ENCODE results near the gene TMEM151B. TPM values are rescaled to one million over a fixed set of nuclear protein-coding genes. Genes with fewer than 3 reads are reported as not detected.

The TMEM151B gene
- polyA plus RNA-seq, 1 donor from 2014 or later = 66.0 TPM

DNA sequence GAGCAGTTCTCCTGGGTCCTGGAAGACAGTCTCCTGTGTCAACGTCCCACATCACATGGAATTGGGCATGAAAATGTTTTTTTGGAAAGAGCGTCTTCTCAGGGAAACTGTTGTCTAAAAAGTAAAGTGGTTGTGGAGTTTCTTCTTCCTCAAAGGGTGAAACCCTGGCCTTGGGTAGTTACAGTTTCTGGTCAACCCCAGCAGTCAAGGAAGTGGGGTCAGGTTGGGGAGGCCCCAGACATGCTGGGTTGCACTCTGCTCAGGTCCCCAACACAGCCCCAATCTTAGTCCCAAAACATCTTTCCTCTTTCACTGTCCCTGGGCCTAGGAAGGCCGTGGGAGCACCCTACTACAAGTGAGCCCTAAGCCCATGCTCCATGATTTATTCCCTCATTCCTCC, 3.9 kb upstream of the TMEM151B start:
- Histone ChIP-seq H2AFZ (ENCODE audit: low read depth, low read length) (no peak overlapping the region), H3K4me3 (ENCODE audit: low read length) (no peak overlapping the region), H3K9me3 (ENCODE audit: low read length) (no peaks in the 10 kb centered on the region), H3K36me3 (ENCODE audit: insufficient read depth, low read length) (no peaks in the 10 kb centered on the region), H4K20me1 (ENCODE audit: insufficient read depth) (peaks cover 4% of the 10 kb centered on the region), H3K4me2 (ENCODE audit: low read length) (no peak overlapping the region), H3K27ac (ENCODE audit: low read length) (no peak overlapping the region), H3K27me3 (ENCODE audit: insufficient read depth, low read depth, low read length) (no peaks in the 10 kb centered on the region), H3K9me2 (ENCODE audit: insufficient read depth, low read length) (no peaks in the 10 kb centered on the region), H3K79me2 (replicated peaks; ENCODE audit: insufficient read depth, low read length) (peaks cover 16% of the 10 kb centered on the region), H3K9ac (ENCODE audit: low read length) (no peak overlapping the region), H3F3A (ENCODE audit: insufficient read depth, low read length, poor library complexity, severe bottlenecking) (no peaks in the 10 kb centered on the region)
- TF ChIP-seq, protein P1, sequence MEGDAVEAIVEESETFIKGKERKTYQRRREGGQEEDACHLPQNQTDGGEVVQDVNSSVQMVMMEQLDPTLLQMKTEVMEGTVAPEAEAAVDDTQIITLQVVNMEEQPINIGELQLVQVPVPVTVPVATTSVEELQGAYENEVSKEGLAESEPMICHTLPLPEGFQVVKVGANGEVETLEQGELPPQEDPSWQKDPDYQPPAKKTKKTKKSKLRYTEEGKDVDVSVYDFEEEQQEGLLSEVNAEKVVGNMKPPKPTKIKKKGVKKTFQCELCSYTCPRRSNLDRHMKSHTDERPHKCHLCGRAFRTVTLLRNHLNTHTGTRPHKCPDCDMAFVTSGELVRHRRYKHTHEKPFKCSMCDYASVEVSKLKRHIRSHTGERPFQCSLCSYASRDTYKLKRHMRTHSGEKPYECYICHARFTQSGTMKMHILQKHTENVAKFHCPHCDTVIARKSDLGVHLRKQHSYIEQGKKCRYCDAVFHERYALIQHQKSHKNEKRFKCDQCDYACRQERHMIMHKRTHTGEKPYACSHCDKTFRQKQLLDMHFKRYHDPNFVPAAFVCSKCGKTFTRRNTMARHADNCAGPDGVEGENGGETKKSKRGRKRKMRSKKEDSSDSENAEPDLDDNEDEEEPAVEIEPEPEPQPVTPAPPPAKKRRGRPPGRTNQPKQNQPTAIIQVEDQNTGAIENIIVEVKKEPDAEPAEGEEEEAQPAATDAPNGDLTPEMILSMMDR (IDR thresholded peaks at IDR 0.05; ENCODE audit: poor library complexity, severe bottlenecking) = no peak
- no peak for TF ChIP-seq POLR2AphosphoS5 (IDR thresholded peaks at IDR 0.05)
- TF ChIP-seq RAD21 (conservative IDR thresholded peaks at IDR 0.05) = no peak
- TF ChIP-seq, protein P2, sequence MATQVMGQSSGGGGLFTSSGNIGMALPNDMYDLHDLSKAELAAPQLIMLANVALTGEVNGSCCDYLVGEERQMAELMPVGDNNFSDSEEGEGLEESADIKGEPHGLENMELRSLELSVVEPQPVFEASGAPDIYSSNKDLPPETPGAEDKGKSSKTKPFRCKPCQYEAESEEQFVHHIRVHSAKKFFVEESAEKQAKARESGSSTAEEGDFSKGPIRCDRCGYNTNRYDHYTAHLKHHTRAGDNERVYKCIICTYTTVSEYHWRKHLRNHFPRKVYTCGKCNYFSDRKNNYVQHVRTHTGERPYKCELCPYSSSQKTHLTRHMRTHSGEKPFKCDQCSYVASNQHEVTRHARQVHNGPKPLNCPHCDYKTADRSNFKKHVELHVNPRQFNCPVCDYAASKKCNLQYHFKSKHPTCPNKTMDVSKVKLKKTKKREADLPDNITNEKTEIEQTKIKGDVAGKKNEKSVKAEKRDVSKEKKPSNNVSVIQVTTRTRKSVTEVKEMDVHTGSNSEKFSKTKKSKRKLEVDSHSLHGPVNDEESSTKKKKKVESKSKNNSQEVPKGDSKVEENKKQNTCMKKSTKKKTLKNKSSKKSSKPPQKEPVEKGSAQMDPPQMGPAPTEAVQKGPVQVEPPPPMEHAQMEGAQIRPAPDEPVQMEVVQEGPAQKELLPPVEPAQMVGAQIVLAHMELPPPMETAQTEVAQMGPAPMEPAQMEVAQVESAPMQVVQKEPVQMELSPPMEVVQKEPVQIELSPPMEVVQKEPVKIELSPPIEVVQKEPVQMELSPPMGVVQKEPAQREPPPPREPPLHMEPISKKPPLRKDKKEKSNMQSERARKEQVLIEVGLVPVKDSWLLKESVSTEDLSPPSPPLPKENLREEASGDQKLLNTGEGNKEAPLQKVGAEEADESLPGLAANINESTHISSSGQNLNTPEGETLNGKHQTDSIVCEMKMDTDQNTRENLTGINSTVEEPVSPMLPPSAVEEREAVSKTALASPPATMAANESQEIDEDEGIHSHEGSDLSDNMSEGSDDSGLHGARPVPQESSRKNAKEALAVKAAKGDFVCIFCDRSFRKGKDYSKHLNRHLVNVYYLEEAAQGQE (IDR thresholded peaks at IDR 0.05; ENCODE audit: borderline replicate concordance) = no peak
- no peak for TF ChIP-seq SMC3 (conservative IDR thresholded peaks at IDR 0.05; ENCODE audit: poor library complexity)
- no peak for TF ChIP-seq MXI1 (conservative IDR thresholded peaks at IDR 0.05; ENCODE audit: poor library complexity, severe bottlenecking)
- no peak for TF ChIP-seq TAF1 (IDR thresholded peaks at IDR 0.05; ENCODE audit: low read depth)
- no peak for TF ChIP-seq EZH2 (IDR thresholded peaks at IDR 0.05; ENCODE audit: borderline replicate concordance, insufficient read depth, low read length, poor library complexity, severe bottlenecking)
- TF ChIP-seq EP300 (conservative IDR thresholded peaks at IDR 0.05; ENCODE audit: poor library complexity, severe bottlenecking) = no peak

DNA sequence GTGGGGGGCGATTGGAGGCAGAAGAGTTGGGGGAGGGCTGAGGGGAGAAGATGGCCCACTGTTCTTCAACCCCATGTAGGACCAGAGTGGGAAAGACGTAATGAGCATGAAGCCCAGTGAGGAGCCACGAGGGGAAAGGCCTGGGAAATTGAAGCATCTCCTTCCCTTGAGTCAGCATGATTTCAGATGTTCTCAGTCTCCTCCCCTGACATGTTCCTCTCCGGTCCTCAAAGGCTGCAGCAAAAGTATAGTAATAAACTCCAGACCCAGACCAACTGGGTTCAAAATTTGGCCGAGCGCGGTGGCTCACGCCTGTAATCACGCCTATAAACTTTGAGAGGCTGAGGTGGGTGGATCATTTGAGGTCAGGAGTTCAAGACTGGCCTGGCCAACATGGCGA, 3.0 kb upstream of the TMEM151B start:
- Histone ChIP-seq H3F3A (ENCODE audit: insufficient read depth, low read length, poor library complexity, severe bottlenecking) (no peaks in the 10 kb centered on the region), H3K9me2 (ENCODE audit: insufficient read depth, low read length) (no peaks in the 10 kb centered on the region), H3K9ac (ENCODE audit: low read length) (no peak overlapping the region), H4K20me1 (ENCODE audit: insufficient read depth) (peaks cover 4% of the 10 kb centered on the region), H3K4me3 (ENCODE audit: low read length) (no peak overlapping the region), H3K9me3 (ENCODE audit: low read length) (no peaks in the 10 kb centered on the region), H3K36me3 (ENCODE audit: insufficient read depth, low read length) (no peaks in the 10 kb centered on the region), H3K27ac (ENCODE audit: low read length) (no peak overlapping the region), H3K27me3 (ENCODE audit: insufficient read depth, low read depth, low read length) (no peaks in the 10 kb centered on the region), H3K4me2 (ENCODE audit: low read length) (no peak overlapping the region), H2AFZ (ENCODE audit: low read depth, low read length) (no peak overlapping the region), H3K79me2 (replicated peaks; ENCODE audit: insufficient read depth, low read length) (peaks cover 25% of the 10 kb centered on the region)
- no peak for TF ChIP-seq RAD21 (conservative IDR thresholded peaks at IDR 0.05)
- no peak for TF ChIP-seq TAF1 (IDR thresholded peaks at IDR 0.05; ENCODE audit: low read depth)
- TF ChIP-seq, protein P2 (IDR thresholded peaks at IDR 0.05; ENCODE audit: borderline replicate concordance) = no peak
- no peak for TF ChIP-seq MXI1 (conservative IDR thresholded peaks at IDR 0.05; ENCODE audit: poor library complexity, severe bottlenecking)
